ENCODE data around the gene PFDN5. TPM values are rescaled to one million over a fixed set of nuclear protein-coding genes. Genes with fewer than 3 reads are reported as not detected.

Gene PFDN5
- total and polyA plus RNA-seq, 2 experiments from 2014 or later: 199 to 567 TPM

GRCh38 chr12:53343969-53344368 lies 48.6 kb downstream of the PFDN5 start:
- peaks cover 23% of the 10 kb centered on the region for H3K4me1 ChIP-seq (ENCODE audit: insufficient read depth)
- ATAC-seq (no peak), DNase-seq (ENCODE audit: low spot score) (no peak)
- peaks cover 10% of the 10 kb centered on the region; the same call in 2 of the 3 replicates for H3K4me1 Mint-ChIP-seq
- H3K27ac ChIP-seq (ENCODE audit: low read depth): no peak overlapping the region
- no peaks in the 10 kb centered on the region for H4K20me1 ChIP-seq (replicated peaks; ENCODE audit: insufficient read depth)
- peaks cover 4% of the 10 kb centered on the region; the same call in 1 of the 3 replicates for H3K9me3 Mint-ChIP-seq
- H3K79me2 ChIP-seq (replicated peaks; ENCODE audit: insufficient read depth): no peaks in the 10 kb centered on the region
- TF ChIP-seq EZH2phosphoT487 (IDR thresholded peaks at IDR 0.05; ENCODE audit: unreplicated experiment) (no peak), CTCF (conservative IDR thresholded peaks at IDR 0.05; ENCODE audit: low read depth in 2 of 2) (no peak), REST (IDR thresholded peaks at IDR 0.05; ENCODE audit: unreplicated experiment) (no peak), CREB1 (CRISPR knock-in tag; IDR thresholded peaks at IDR 0.05; ENCODE audit: low read depth) (no peak), NANOG (IDR thresholded peaks at IDR 0.05; ENCODE audit: borderline replicate concordance) (no peak), ZNF462 (CRISPR knock-in tag; IDR thresholded peaks at IDR 0.05) (no peak), JUNB (IDR thresholded peaks at IDR 0.05; ENCODE audit: unreplicated experiment) (no peak), POLR2AphosphoS5 (IDR thresholded peaks at IDR 0.05; ENCODE audit: low read depth) (no peak), ETS1 (IDR thresholded peaks at IDR 0.05) (no peak), STAT1 (IDR thresholded peaks at IDR 0.05; ENCODE audit: unreplicated experiment) (no peak), ZNF331 (CRISPR knock-in tag; IDR thresholded peaks at IDR 0.05; ENCODE audit: low read depth) (no peak), EZH2 (IDR thresholded peaks at IDR 0.05; ENCODE audit: low read depth, unreplicated experiment) (no peak), ZNF114 (CRISPR knock-in tag; IDR thresholded peaks at IDR 0.05) (no peak)
- peak overlapping the region; percentile 92 for H3K4me3 ChIP-seq
- H3K36me3 ChIP-seq (ENCODE audit: insufficient read depth): no peaks in the 10 kb centered on the region
- H3F3A ChIP-seq (replicated peaks; ENCODE audit: low read depth): 0 out of 2 replicates have a peak, but pooled peaks cover 8% of the 10 kb centered on the region
- peaks cover 39% of the 10 kb centered on the region for H3K27me3 ChIP-seq (ENCODE audit: insufficient read depth)
- H3K9me2 ChIP-seq (ENCODE audit: insufficient read depth): no peaks in the 10 kb centered on the region
- peak overlapping the region; percentile 99 for H2AFZ ChIP-seq
- no peak overlapping the region for H3K27ac Mint-ChIP-seq
- peaks cover 14% of the 10 kb centered on the region for H3K27me3 Mint-ChIP-seq (ENCODE audit: insufficient read depth, low read depth, poor library complexity)
- H3K36me3 Mint-ChIP-seq (ENCODE audit: low read depth): no peaks in the 10 kb centered on the region
- peak overlapping the region; percentile 100 for H3K4me2 ChIP-seq
- peak overlapping the region; percentile 72 for H3K4me3 Mint-ChIP-seq

Measured in GM23338 (cell line).